ENCODE measurements around the gene ACSF2. TPM values are rescaled to one million over a fixed set of nuclear protein-coding genes. Genes with fewer than 3 reads are reported as not detected.

The ACSF2 gene
- total and polyA plus RNA-seq, 2 of the 13 experiments (the other 11 are each of a cell fraction or from before 2014, with no cell fraction given): 87.3 to 109 TPM

DNA sequence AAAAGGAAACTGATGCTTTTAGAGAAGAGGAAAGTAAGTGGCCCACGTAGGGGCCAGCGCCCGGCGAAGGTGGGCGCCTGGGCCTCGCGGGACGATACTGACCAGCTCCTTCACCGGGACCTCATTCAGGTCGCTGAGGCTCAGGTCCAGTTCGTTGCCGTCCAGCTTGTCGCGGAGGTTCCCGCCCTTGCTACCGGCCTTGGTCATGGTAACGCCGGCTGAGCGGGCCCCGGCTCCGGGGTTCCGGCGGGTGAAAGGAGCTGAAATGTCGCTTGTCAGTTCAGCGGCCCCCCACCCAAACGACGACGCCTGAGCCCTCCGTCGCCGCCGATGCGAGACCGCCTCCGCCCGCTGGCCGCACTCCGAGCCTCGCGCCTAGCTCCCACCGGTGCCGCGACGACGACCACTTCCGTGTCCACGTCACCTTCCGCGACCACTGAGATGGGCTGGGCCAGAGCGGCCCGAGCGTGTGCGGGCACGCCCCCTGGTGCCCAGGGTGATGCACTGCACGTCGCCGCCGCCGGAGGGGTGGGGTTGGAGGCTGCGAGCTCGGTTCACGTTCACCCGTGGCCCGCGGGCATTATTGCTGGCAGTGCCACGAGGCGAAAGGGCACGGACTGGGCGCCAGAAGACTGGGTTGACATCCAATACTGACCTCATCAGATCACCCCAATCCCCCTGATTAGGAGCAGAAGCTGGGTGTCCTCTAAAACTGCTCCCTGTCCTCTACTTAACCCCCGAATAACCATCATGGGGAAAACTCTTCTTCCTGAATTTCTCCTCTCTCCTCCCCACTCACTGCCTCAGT is 28.7 kb upstream of the ACSF2 start, which contains the start of gene LRRC59 (continued):
- TF ChIP-seq ZNF761 (CRISPR knock-in tag; conservative IDR thresholded peaks at IDR 0.05) (peak; percentile 97), SSRP1 (CRISPR knock-in tag; IDR thresholded peaks at IDR 0.05) (peak; percentile 95), THYN1 (CRISPR knock-in tag; IDR thresholded peaks at IDR 0.05; ENCODE audit: borderline replicate concordance, low read depth) (peak; percentile 93; the same call in 1 of the 2 replicates), RBFOX2 (IDR thresholded peaks at IDR 0.05; ENCODE audit: low read depth, low read length) (peak; percentile 99), ZBTB34 (CRISPR knock-in tag; IDR thresholded peaks at IDR 0.05) (no peak; the same call in none of the 2 replicates), KLF11 (CRISPR knock-in tag; IDR thresholded peaks at IDR 0.05) (peak; percentile 79; the same call in 1 of the 2 replicates), ZNF350 (CRISPR knock-in tag; IDR thresholded peaks at IDR 0.05; ENCODE audit: borderline replicate concordance, low read depth) (peak; percentile 98), NRL (CRISPR knock-in tag; IDR thresholded peaks at IDR 0.05; ENCODE audit: borderline replicate concordance) (peak; percentile 98), ATAD3A (CRISPR knock-in tag; IDR thresholded peaks at IDR 0.05) (no peak), PAX8 (CRISPR knock-in tag; IDR thresholded peaks at IDR 0.05; ENCODE audit: borderline replicate concordance) (0 out of 2 replicates have a peak, but pooled peaks have one; percentile 62), ZBTB20 (CRISPR knock-in tag; IDR thresholded peaks at IDR 0.05; ENCODE audit: borderline replicate concordance, low read depth) (peak; percentile 95; the same call in 1 of the 2 replicates), CBFB (CRISPR knock-in tag; IDR thresholded peaks at IDR 0.05) (peak; percentile 99), FIP1L1 (IDR thresholded peaks at IDR 0.05; ENCODE audit: borderline replicate concordance, insufficient read depth, low read depth, low read length) (no peak), BRD4 (CRISPR knock-in tag; IDR thresholded peaks at IDR 0.05) (peak; percentile 99), TMF1 (CRISPR knock-in tag; IDR thresholded peaks at IDR 0.05; ENCODE audit: low read depth) (peak; percentile 98), SNAI1 (CRISPR knock-in tag; IDR thresholded peaks at IDR 0.05; ENCODE audit: borderline replicate concordance) (no peak)
- TF ChIP-seq, protein P1, sequence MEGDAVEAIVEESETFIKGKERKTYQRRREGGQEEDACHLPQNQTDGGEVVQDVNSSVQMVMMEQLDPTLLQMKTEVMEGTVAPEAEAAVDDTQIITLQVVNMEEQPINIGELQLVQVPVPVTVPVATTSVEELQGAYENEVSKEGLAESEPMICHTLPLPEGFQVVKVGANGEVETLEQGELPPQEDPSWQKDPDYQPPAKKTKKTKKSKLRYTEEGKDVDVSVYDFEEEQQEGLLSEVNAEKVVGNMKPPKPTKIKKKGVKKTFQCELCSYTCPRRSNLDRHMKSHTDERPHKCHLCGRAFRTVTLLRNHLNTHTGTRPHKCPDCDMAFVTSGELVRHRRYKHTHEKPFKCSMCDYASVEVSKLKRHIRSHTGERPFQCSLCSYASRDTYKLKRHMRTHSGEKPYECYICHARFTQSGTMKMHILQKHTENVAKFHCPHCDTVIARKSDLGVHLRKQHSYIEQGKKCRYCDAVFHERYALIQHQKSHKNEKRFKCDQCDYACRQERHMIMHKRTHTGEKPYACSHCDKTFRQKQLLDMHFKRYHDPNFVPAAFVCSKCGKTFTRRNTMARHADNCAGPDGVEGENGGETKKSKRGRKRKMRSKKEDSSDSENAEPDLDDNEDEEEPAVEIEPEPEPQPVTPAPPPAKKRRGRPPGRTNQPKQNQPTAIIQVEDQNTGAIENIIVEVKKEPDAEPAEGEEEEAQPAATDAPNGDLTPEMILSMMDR (CRISPR knock-in tag; IDR thresholded peaks at IDR 0.05): peak; percentile 100
- TF ChIP-seq, protein P2, sequence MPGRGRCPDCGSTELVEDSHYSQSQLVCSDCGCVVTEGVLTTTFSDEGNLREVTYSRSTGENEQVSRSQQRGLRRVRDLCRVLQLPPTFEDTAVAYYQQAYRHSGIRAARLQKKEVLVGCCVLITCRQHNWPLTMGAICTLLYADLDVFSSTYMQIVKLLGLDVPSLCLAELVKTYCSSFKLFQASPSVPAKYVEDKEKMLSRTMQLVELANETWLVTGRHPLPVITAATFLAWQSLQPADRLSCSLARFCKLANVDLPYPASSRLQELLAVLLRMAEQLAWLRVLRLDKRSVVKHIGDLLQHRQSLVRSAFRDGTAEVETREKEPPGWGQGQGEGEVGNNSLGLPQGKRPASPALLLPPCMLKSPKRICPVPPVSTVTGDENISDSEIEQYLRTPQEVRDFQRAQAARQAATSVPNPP (CRISPR knock-in tag; IDR thresholded peaks at IDR 0.05): peak; percentile 97
- TF ChIP-seq, protein P3, sequence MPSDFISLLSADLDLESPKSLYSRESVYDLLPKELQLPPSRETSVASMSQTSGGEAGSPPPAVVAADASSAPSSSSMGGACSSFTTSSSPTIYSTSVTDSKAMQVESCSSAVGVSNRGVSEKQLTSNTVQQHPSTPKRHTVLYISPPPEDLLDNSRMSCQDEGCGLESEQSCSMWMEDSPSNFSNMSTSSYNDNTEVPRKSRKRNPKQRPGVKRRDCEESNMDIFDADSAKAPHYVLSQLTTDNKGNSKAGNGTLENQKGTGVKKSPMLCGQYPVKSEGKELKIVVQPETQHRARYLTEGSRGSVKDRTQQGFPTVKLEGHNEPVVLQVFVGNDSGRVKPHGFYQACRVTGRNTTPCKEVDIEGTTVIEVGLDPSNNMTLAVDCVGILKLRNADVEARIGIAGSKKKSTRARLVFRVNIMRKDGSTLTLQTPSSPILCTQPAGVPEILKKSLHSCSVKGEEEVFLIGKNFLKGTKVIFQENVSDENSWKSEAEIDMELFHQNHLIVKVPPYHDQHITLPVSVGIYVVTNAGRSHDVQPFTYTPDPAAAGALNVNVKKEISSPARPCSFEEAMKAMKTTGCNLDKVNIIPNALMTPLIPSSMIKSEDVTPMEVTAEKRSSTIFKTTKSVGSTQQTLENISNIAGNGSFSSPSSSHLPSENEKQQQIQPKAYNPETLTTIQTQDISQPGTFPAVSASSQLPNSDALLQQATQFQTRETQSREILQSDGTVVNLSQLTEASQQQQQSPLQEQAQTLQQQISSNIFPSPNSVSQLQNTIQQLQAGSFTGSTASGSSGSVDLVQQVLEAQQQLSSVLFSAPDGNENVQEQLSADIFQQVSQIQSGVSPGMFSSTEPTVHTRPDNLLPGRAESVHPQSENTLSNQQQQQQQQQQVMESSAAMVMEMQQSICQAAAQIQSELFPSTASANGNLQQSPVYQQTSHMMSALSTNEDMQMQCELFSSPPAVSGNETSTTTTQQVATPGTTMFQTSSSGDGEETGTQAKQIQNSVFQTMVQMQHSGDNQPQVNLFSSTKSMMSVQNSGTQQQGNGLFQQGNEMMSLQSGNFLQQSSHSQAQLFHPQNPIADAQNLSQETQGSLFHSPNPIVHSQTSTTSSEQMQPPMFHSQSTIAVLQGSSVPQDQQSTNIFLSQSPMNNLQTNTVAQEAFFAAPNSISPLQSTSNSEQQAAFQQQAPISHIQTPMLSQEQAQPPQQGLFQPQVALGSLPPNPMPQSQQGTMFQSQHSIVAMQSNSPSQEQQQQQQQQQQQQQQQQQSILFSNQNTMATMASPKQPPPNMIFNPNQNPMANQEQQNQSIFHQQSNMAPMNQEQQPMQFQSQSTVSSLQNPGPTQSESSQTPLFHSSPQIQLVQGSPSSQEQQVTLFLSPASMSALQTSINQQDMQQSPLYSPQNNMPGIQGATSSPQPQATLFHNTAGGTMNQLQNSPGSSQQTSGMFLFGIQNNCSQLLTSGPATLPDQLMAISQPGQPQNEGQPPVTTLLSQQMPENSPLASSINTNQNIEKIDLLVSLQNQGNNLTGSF (CRISPR knock-in tag; IDR thresholded peaks at IDR 0.05): peak; percentile 75; the same call in 1 of the 2 replicates

Measured in HepG2 (cell line).